ENCODE measurements around the gene C1orf159.
"Not testable (repeated sequence)": the region's sequence is repeated elsewhere in the genome, so short reads cannot be mapped to it uniquely, and the experiment has no call there.

The C1orf159 gene

DNA sequence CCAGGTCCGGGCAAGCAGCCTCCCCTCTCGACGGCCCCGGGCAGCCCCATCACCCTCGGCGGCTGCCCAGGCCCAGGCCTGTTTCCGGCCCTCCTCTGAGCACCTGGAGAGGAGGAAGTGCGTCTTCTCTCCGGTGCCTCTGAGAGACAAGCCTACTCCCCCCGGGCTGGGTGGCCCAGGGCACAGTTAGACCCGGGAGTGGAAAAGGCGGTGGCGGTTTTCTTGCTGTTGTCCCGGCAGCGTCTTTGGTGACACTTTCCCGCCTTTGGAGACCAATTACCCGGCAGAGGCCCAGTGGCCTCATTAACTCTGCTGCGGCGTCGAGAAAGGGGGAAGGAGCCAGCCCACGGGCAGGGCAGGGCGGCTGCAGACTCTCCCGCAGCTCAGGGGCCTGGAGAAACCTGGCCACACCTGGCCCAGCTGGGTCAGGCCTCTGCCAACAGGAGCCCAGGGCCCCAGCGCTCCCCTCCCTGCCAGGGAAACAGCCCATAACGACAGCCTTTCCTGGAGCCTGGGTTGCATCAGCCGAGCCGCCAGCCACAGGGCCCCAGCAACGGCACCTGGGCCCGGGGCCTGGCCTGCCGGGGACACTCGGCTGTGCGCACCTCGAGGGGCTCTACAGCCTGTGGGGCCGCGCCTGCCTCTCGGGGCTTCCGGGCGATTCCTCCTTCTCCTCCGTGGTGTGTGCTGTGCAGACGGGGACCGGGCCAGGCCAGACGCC, 28.4 kb upstream of the C1orf159 start:
- Histone ChIP-seq H3K27me3 (ENCODE audit: low read depth) (no peaks in the 10 kb centered on the region), H3K9me3 (no peaks in the 10 kb centered on the region), H3K36me3 (replicated peaks) (no peaks in the 10 kb centered on the region), H3K4me1 (no peaks in the 10 kb centered on the region), H3K4me3 (no peak overlapping the region)
- in situ Hi-C loops (cut with MboI; ENCODE audit: low sequenced_read_pairs): no loop called here
- DNase-seq (ENCODE audit: low spot score in 2 of 2): peak in 1 of 2 experiments; percentile 2

DNA sequence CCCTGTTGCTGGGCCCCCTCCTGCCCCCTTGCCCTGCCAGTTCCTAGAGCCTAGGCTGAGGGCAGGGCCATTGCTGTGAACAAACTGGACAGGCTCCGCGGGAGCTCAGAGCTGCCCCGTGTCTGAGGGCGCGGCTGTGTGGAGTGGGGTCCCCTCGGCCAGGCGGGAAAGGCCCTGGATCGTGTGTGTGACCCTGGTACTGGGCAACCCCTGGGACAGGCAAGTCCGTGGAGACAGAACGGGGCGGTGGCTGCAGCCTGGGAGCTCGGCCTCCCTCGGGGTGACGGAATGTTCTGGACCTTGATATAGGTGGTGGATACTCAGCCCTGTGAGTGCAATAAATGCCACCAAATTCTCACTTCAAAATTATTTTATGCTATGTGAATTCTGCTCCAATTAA, 27.7 kb upstream of the C1orf159 start:
- no peaks in the 10 kb centered on the region for H3K36me3 ChIP-seq (replicated peaks)
- no peaks in the 10 kb centered on the region for H3K9me3 ChIP-seq
- H3K27me3 ChIP-seq (ENCODE audit: low read depth): no peaks in the 10 kb centered on the region
- H3K4me3 ChIP-seq: no peak overlapping the region
- no peaks in the 10 kb centered on the region for H3K4me1 ChIP-seq
- in situ Hi-C loops (cut with MboI; ENCODE audit: low sequenced_read_pairs): no loop called here
- no peak for DNase-seq (ENCODE audit: low spot score in 2 of 2)

DNA sequence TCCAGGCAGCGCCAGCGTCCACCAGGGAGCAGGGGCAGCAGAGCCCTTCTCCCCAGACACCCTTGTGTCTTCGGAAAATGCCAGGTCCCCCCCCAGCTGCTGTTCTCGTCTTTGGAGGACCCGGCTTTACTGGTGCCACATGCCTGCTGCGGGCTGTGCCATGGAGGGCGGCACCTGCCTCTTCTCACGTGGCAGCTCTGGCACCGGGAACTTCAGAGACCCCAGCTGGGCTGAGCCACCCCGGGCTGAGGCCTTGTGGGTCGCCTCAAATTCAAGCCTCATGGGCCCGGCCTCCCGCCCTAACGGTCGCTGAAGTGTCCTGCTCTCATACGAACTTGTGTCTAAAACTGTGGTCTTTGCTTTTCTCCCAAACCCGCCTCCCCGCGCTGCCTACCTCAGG, 27.0 kb upstream of the C1orf159 start:
- Histone ChIP-seq H3K36me3 (replicated peaks) (no peaks in the 10 kb centered on the region), H3K4me1 (no peaks in the 10 kb centered on the region), H3K27me3 (ENCODE audit: low read depth) (no peaks in the 10 kb centered on the region), H3K9me3 (no peaks in the 10 kb centered on the region), H3K4me3 (no peak overlapping the region)
- DNase-seq (ENCODE audit: low spot score in 2 of 2): no peak
- in situ Hi-C loops (cut with MboI; ENCODE audit: low sequenced_read_pairs): no loop called here

DNA sequence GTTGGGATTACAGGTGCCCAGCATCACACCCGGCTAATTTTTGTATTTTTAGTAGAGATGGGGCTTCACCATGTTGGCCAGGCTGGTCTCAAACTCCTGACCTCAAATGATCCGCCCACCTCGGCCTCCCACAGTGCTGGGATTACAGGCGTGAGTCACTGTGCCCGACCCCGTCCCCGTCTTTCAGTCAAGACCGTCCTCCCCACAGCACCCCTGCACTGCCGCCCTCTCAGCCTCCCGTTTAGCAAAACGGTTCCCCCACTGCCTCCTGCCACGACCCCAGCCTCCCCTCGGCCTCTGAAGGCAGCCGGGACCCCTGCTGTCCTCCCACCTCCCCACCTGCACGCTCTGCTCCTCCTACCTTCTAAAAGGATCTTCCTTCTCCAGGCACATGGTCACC, 26.5 kb upstream of the C1orf159 start:
- H3K27me3 ChIP-seq (ENCODE audit: low read depth); in situ Hi-C loops (cut with MboI; ENCODE audit: low sequenced_read_pairs); H3K4me3 ChIP-seq; H3K4me1 ChIP-seq; H3K36me3 ChIP-seq (replicated peaks); H3K9me3 ChIP-seq; DNase-seq (ENCODE audit: low spot score in 2 of 2): not testable (repeated sequence)

DNA sequence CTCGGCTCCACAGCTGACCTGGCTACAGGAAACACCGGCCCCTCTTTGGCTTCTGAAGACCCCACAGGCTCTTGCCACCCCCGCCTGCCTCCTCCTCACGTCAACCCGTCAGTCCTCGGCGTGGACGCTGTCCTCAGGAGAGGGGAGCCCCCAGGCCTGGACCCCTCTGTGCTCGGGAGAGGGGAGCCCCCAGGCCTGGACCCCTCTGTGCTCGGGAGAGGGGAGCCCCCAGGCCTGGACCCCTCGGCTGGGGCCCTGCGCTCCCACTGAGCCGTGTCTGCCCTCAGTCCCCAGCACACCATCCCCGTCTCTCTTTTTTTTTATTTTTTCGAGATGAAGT, 26.0 kb upstream of the C1orf159 start:
- Histone ChIP-seq H3K27me3 (ENCODE audit: low read depth) (no peaks in the 10 kb centered on the region), H3K4me1 (no peaks in the 10 kb centered on the region), H3K4me3 (no peak overlapping the region), H3K36me3 (replicated peaks) (no peaks in the 10 kb centered on the region), H3K9me3 (no peaks in the 10 kb centered on the region)
- in situ Hi-C loops (cut with MboI; ENCODE audit: low sequenced_read_pairs): no loop called here
- no peak for DNase-seq (ENCODE audit: low spot score in 2 of 2)

DNA sequence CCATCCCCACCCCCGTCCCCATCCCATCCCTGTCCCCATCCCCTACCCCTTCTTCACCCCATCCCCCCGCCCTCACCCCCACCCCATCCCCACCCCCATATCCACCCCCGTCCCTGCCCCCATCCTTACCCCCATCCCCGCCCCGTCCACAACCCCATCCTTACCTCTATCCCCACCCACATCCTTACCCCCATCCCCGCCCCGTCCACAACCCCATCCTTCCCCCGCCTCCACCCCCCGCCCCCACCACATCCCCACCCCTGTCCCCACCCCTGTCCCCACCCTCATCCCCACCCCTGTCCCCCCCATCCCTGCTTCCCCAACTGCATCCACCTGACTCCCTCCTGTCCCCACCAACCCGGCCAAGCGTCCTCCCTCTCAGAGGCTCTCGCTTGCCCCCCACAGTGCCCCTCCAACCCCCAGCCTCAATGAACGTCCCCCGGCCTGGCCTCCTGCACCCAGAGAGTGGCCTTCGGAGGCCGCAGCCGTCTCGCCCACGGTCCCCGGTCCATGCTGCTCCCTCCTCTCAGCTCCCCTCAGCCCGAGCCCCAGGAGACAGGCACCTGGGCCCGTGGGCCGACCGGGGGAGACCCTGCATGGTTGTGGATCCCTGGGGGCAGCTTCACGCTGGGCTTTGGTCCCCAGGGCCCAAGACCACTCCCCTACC, 25.5 kb upstream of the C1orf159 start:
- DNase-seq (ENCODE audit: low spot score in 2 of 2): no peak
- Histone ChIP-seq H3K9me3 (no peaks in the 10 kb centered on the region), H3K27me3 (ENCODE audit: low read depth) (no peaks in the 10 kb centered on the region), H3K4me1 (no peaks in the 10 kb centered on the region), H3K4me3 (no peak overlapping the region), H3K36me3 (replicated peaks) (no peaks in the 10 kb centered on the region)
- in situ Hi-C loops (cut with MboI; ENCODE audit: low sequenced_read_pairs): no loop called here

DNA sequence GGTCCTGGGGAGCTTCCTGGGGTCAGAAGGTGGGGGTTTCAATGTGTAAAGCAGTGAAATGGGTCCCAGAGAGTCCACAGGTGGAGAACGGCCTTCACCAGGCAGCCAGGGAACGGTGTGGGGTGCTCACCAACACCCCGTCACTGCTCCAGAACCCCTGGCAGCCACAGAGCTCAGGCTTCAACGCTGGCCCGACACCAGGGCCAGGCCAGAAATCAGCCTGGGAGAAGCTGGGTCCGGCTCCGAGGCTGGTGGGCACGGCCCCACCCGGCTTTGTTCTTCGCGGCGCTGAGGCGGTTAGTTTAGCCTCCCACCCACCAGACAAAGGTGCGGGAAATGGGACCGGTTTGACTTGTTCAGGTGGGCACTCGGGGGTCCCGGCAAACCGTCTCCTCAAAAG, 24.8 kb upstream of the C1orf159 start:
- DNase-seq (ENCODE audit: low spot score in 2 of 2): no peak
- no peak overlapping the region for H3K4me3 ChIP-seq
- H3K9me3 ChIP-seq: no peaks in the 10 kb centered on the region
- no peaks in the 10 kb centered on the region for H3K4me1 ChIP-seq
- in situ Hi-C loops (cut with MboI; ENCODE audit: low sequenced_read_pairs): no loop called here
- H3K36me3 ChIP-seq (replicated peaks): no peaks in the 10 kb centered on the region
- H3K27me3 ChIP-seq (ENCODE audit: low read depth): no peaks in the 10 kb centered on the region

DNA sequence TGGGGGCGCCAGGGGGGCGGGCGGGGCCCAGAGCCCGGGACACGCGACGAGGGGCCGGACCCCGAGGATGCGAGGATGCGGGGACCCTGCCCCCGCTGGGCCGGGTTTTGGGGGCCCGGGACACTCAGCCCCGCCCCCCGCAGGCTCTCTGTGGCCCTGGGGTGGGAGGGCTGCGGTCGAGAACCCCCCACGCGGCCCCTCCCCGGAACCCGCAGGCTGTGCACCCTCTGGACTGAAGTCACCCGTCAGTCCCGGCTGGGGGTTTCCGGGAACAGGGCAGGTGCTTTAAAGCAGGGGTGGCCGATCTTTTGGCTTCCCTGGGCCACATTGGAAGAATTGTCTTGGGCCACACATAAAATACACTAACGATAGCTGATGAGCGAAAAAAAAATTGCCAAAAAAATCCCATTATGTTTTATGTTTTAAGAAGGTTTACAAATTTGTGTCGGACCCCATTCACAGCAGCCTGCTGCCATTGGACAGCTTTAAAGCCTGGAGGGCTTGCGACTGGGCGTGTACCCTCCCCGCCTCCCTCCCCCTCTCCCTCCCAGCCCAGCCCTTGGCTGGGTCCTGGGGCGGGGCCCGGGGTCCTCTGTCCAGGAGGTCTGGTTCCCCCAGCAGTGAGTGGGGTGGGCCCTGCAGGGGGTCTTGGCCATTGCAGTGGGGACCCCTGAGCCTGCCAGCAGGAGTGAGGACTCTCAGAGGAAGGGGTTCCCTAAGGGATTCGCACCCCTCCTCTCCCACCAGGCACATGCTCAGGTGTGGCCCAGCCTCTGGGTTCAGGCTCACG, 21.6 kb upstream of the C1orf159 start:
- no peaks in the 10 kb centered on the region for H3K9me3 ChIP-seq
- H3K4me3 ChIP-seq: no peak overlapping the region
- DNase-seq (ENCODE audit: low spot score in 2 of 2): no peak
- no peaks in the 10 kb centered on the region for H3K4me1 ChIP-seq
- no peaks in the 10 kb centered on the region for H3K36me3 ChIP-seq (replicated peaks)
- in situ Hi-C loops (cut with MboI; ENCODE audit: low sequenced_read_pairs): no loop called here
- H3K27me3 ChIP-seq (ENCODE audit: low read depth): no peaks in the 10 kb centered on the region

DNA sequence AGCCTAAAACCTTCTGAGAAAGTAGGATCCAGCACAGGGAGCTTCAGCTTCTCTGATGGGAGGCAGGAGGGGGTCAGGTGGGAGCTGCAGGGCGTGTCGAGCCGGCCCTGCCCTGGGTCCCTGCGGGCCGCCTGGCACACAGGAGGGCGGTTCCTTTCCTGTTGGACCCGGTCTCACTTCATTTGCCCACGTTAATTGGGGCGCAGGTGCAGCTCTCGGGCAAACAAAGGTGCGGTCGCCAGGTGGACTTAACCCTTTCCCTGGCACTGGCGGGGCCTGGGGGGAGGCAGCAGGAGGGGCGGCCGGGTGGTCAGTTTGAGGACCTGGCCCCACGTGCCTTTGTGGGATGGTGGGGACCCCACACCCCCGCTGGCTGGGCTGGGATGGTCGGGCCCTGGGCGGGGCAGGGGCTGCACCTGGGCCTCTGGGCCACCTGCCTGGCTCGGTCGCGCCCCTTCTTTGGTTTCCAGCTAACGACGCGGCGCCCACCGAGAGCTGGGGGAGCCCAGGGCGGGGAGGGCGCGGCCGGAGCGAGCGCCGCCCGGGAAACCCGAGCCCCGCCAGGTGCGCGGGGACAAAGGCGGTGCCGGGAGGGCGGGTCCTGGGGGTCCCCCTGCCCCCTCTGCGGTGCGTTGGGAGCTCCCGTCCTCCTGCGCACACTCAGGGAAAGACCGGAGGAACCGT, 20.8 kb upstream of the C1orf159 start:
- no peaks in the 10 kb centered on the region for H3K4me1 ChIP-seq
- H3K27me3 ChIP-seq (ENCODE audit: low read depth): no peaks in the 10 kb centered on the region
- H3K4me3 ChIP-seq: no peak overlapping the region
- no peak for DNase-seq (ENCODE audit: low spot score in 2 of 2)
- H3K36me3 ChIP-seq (replicated peaks): no peaks in the 10 kb centered on the region
- H3K9me3 ChIP-seq: no peaks in the 10 kb centered on the region
- in situ Hi-C loops (cut with MboI; ENCODE audit: low sequenced_read_pairs): no loop called here

DNA sequence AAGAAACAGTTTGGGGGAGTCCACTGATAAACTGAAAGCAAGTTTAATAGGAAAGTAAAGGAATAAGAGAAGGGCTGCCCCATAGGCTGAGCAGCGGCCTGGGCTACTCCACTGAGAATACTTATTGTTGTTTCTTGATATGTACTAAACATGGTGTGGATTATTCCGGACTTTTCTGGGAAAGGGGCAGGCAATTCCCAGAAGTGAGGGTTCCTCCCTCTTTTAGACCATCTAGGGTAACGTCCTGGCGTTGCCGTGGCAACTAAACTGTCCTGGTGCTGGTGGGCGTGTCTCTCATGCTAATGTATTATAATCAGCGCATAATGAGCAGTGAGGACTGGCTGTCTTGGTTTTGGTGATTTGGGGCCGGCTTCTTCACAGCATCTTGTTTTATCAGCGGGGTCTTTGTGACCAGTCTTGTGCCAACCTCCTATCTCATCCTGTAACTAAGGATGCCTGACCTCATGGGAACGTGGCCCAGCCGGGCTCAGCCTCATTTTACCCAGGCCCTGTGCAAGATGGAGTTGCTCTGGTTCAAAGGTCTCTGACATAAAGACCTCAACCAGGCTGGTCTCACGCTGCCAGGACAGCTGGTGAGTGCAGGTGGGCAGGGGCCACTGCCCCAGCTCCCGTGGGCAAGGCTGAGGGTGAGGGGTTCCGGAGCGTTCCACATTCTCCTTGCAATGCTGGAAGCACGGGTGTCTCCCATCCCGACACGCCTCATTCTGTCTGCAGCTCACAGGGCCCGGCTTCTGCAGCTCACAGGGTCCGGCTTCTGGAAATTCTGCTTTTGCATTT, 19.6 kb upstream of the C1orf159 start:
- in situ Hi-C loops (cut with MboI; ENCODE audit: low sequenced_read_pairs): no loop called here

DNA sequence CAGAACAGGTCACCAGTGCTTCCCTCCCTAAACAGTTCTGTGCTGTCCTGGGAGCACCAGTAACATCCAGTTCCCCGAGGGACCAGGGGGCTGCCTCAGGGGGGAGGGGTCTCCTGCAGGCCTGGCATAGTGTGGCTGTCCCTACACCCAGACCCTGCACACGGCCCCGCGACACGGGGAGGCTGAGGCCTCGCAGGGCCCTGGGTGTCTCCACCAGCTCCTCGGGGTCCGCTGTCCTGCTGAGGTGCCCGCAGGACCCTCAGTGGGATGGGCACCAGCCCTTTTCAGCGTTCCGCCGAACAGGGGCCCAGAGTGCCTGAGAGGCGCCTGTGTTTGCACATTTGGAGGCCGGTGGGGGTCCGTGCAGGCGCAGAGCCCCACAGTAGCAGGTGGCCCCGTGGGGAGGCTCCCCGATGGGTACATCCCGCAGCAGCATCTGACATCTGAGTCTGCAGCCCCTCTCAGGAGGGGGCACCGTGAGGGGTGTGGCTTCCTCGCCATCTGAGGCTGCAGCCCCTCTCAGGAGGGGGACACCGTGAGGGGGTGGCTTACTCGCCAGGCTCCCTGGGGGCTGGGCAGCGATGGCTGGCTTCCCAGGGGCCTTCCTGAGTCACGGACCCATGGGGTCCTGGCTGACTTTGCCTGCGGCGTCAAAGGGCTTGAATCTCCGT, 18.5 kb upstream of the C1orf159 start:
- H3K27me3 ChIP-seq (ENCODE audit: low read depth): no peaks in the 10 kb centered on the region
- in situ Hi-C loops (cut with MboI; ENCODE audit: low sequenced_read_pairs): no loop called here
- H3K36me3 ChIP-seq (replicated peaks): no peaks in the 10 kb centered on the region
- no peaks in the 10 kb centered on the region for H3K9me3 ChIP-seq
- no peak for DNase-seq (ENCODE audit: low spot score in 2 of 2)
- no peak overlapping the region for H3K4me3 ChIP-seq
- H3K4me1 ChIP-seq: no peaks in the 10 kb centered on the region

More for the DNA sequence above, 19.6 kb upstream of the C1orf159 start:
- no peak for DNase-seq (ENCODE audit: low spot score in 2 of 2)
- no peaks in the 10 kb centered on the region for H3K9me3 ChIP-seq
- H3K4me3 ChIP-seq: no peak overlapping the region
- H3K27me3 ChIP-seq (ENCODE audit: low read depth): no peaks in the 10 kb centered on the region
- H3K4me1 ChIP-seq: no peaks in the 10 kb centered on the region
- no peaks in the 10 kb centered on the region for H3K36me3 ChIP-seq (replicated peaks)

DNA sequence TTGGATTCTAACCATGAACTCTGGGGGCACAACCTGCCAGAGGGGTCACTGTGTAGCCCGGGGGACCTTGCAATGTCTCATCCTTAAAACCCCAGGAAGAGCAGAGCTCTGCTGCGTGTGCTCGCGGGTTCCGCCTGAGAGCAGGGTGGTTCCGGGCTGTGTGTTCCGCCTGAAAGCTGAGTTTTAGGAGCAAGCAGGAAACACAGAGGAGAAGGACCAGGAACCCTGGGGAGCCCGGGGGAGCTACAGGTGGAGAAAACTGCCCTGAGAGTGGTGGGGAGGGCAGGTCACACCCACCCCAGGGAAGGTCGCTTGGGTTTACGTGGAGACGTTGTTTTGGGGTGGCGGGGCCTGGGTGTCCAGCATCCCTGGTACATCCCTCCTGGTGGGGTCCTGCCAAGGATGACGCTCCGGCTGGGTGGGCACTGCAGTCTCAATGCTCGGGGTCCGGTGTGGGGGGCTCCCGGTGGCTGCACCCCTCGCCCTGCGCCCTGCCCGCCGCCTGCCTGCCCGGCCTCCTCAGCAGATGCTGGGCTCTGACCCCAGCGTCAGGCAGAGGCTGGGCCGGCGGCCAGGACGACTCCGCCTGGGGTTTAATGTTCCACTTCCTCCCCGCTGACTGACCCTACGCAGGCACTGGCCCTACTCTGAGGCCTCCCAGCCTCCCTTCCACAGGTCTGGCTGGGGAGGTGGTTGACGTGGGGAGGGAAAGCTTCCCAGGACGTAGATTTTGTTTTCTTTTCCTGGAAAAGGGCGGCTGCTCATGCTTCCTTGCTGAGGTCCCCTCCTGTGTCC, 17.3 kb upstream of the C1orf159 start:
- DNase-seq (ENCODE audit: low spot score in 2 of 2): no peak
- Histone ChIP-seq H3K27me3 (ENCODE audit: low read depth) (no peaks in the 10 kb centered on the region), H3K9me3 (no peaks in the 10 kb centered on the region), H3K4me3 (no peak overlapping the region), H3K36me3 (replicated peaks) (no peaks in the 10 kb centered on the region), H3K4me1 (no peaks in the 10 kb centered on the region)
- in situ Hi-C loops (cut with MboI; ENCODE audit: low sequenced_read_pairs): no loop called here
